ENCODE results near the gene M6PR.

Gene M6PR

GRCh38 chr12:8993827-8994226 lies 44.4 kb upstream of the M6PR start:
- Histone ChIP-seq H3K27me3 (ENCODE audit: insufficient read depth, poor library complexity, severe bottlenecking) (no peaks in the 10 kb centered on the region), H3K27ac (replicated peaks) (no peak overlapping the region), H3K4me3 (replicated peaks; ENCODE audit: insufficient read depth, low read length) (no peak overlapping the region)
- DNase-seq (ENCODE audit: low read depth in 1 of 2, low spot score in 1 of 2): no peak
- TF ChIP-seq, protein P1, sequence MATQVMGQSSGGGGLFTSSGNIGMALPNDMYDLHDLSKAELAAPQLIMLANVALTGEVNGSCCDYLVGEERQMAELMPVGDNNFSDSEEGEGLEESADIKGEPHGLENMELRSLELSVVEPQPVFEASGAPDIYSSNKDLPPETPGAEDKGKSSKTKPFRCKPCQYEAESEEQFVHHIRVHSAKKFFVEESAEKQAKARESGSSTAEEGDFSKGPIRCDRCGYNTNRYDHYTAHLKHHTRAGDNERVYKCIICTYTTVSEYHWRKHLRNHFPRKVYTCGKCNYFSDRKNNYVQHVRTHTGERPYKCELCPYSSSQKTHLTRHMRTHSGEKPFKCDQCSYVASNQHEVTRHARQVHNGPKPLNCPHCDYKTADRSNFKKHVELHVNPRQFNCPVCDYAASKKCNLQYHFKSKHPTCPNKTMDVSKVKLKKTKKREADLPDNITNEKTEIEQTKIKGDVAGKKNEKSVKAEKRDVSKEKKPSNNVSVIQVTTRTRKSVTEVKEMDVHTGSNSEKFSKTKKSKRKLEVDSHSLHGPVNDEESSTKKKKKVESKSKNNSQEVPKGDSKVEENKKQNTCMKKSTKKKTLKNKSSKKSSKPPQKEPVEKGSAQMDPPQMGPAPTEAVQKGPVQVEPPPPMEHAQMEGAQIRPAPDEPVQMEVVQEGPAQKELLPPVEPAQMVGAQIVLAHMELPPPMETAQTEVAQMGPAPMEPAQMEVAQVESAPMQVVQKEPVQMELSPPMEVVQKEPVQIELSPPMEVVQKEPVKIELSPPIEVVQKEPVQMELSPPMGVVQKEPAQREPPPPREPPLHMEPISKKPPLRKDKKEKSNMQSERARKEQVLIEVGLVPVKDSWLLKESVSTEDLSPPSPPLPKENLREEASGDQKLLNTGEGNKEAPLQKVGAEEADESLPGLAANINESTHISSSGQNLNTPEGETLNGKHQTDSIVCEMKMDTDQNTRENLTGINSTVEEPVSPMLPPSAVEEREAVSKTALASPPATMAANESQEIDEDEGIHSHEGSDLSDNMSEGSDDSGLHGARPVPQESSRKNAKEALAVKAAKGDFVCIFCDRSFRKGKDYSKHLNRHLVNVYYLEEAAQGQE (IDR thresholded peaks at IDR 0.05; ENCODE audit: insufficient replicate concordance, low read depth): no peak
- TF ChIP-seq GABPA (IDR thresholded peaks at IDR 0.05; ENCODE audit: low read depth) (no peak), CTCF (IDR thresholded peaks at IDR 0.05; ENCODE audit: insufficient read depth, low read length) (no peak), POLR2AphosphoS5 (IDR thresholded peaks at IDR 0.05; ENCODE audit: low read depth) (no peak), SPI1 (IDR thresholded peaks at IDR 0.05; ENCODE audit: borderline replicate concordance, low read depth) (no peak)

GRCh38 chr12:8991371-8992345 lies 42.2 kb upstream of the M6PR start:
- TF ChIP-seq GABPA (IDR thresholded peaks at IDR 0.05; ENCODE audit: low read depth) (no peak), SPI1 (IDR thresholded peaks at IDR 0.05; ENCODE audit: borderline replicate concordance, low read depth) (0 out of 2 replicates have a peak, but pooled peaks have one; percentile 5)
- Histone ChIP-seq H3K4me3 (replicated peaks; ENCODE audit: insufficient read depth, low read length) (no peak overlapping the region), H3K27me3 (ENCODE audit: insufficient read depth, poor library complexity, severe bottlenecking) (no peaks in the 10 kb centered on the region), H3K27ac (replicated peaks) (no peak overlapping the region)
- DNase-seq (ENCODE audit: low read depth in 1 of 2, low spot score in 1 of 2): peak in 1 of 2 experiments; percentile 39

- Histone ChIP-seq H3K4me3 (replicated peaks; ENCODE audit: insufficient read depth, low read length) (no peak within 1 kb of the TSS), H3K27ac (replicated peaks) (no peak within 1 kb of the TSS), H3K27me3 (ENCODE audit: insufficient read depth, poor library complexity, severe bottlenecking) (no peaks in the 10 kb centered on the region)
- TF ChIP-seq SPI1 (IDR thresholded peaks at IDR 0.05; ENCODE audit: borderline replicate concordance, low read depth): peak; percentile 43; the same call in 1 of the 2 replicates
- no peak for TF ChIP-seq GABPA (IDR thresholded peaks at IDR 0.05; ENCODE audit: low read depth)
- DNase-seq (ENCODE audit: low read depth in 1 of 2, low spot score in 1 of 2): peak in 1 of 2 experiments; percentile 17
Measured at GRCh38 chr12:8989413-8989812, 40.0 kb upstream of the M6PR start, which contains the start of gene KLRG1. Gene KLRG1 (plus strand): TSS chr12:8989546. CDS start chr12:8989636, 90 bp downstream.

GRCh38 chr12:8987685-8988084 lies 38.2 kb upstream of the M6PR start:
- DNase-seq (ENCODE audit: low read depth in 1 of 2, low spot score in 1 of 2): no peak
- no peak overlapping the region for H3K4me3 ChIP-seq (replicated peaks; ENCODE audit: insufficient read depth, low read length)
- no peak overlapping the region; the same call in 1 of the 2 replicates for H3K27ac ChIP-seq (replicated peaks)
- no peaks in the 10 kb centered on the region for H3K27me3 ChIP-seq (ENCODE audit: insufficient read depth, poor library complexity, severe bottlenecking)
- TF ChIP-seq CTCF (IDR thresholded peaks at IDR 0.05; ENCODE audit: insufficient read depth, low read length): no peak
- TF ChIP-seq GABPA (IDR thresholded peaks at IDR 0.05; ENCODE audit: low read depth): no peak
- TF ChIP-seq SPI1 (IDR thresholded peaks at IDR 0.05; ENCODE audit: borderline replicate concordance, low read depth): no peak
- no peak for TF ChIP-seq POLR2AphosphoS5 (IDR thresholded peaks at IDR 0.05; ENCODE audit: low read depth)
- TF ChIP-seq, protein P1 (IDR thresholded peaks at IDR 0.05; ENCODE audit: insufficient replicate concordance, low read depth): no peak

Measured in HL-60 (cell line).